Skeletal muscle cell (primary cell): ENCODE results near the gene FBXL7.

Experiments
- DNase-seq: peaks from one replicate; pipeline ENCODE4 v3.0.0-alpha.2; 2010; ENCODE audit warnings: low read depth
- H3K4me3 ChIP-seq: 2 replicates; pipeline ENCODE4 v1.5.1; 2011; ENCODE audit warnings: low read depth, mild to moderate bottlenecking, control low read depth, low read length, moderate library complexity

FBXL7 gene

GRCh38 chr5:15529821-15530220, 29.8 kb downstream of the FBXL7 start:
- no peak for DNase-seq
- H3K4me3 ChIP-seq = no peak overlapping the region

GRCh38 chr5:15533129-15533893, 33.3 kb downstream of the FBXL7 start:
- H3K4me3 ChIP-seq = no peak overlapping the region
- no peak for DNase-seq

GRCh38 chr5:15535938-15536337, 36.0 kb downstream of the FBXL7 start:
- no peak overlapping the region for H3K4me3 ChIP-seq
- no peak for DNase-seq

- no peak for DNase-seq
Observed at GRCh38 chr5:15538516-15538915, 38.5 kb downstream of the FBXL7 start.

GRCh38 chr5:15539951-15540350, 40.0 kb downstream of the FBXL7 start:
- DNase-seq = no peak
- H3K4me3 ChIP-seq = no peak overlapping the region

More at GRCh38 chr5:15538516-15538915, 38.5 kb downstream of the FBXL7 start:
- no peak overlapping the region for H3K4me3 ChIP-seq

GRCh38 chr5:15544039-15544438, 44.1 kb downstream of the FBXL7 start:
- H3K4me3 ChIP-seq = no peak overlapping the region
- no peak for DNase-seq

- DNase-seq = no peak
- H3K4me3 ChIP-seq = no peak overlapping the region
Observed at GRCh38 chr5:15545082-15545481, 45.1 kb downstream of the FBXL7 start.

- no peak overlapping the region for H3K4me3 ChIP-seq
- no peak for DNase-seq
Observed at GRCh38 chr5:15547261-15547839, 47.4 kb downstream of the FBXL7 start.

GRCh38 chr5:15549961-15550360, 50.0 kb downstream of the FBXL7 start:
- no peak for DNase-seq
- no peak overlapping the region for H3K4me3 ChIP-seq

GRCh38 chr5:15550502-15551112, 50.6 kb downstream of the FBXL7 start:
- peak; percentile 38 for DNase-seq
- no peak overlapping the region for H3K4me3 ChIP-seq

- H3K4me3 ChIP-seq = no peak overlapping the region
- no peak for DNase-seq
Observed at GRCh38 chr5:15551113-15551504, 51.1 kb downstream of the FBXL7 start.

- DNase-seq = no peak
- no peak overlapping the region for H3K4me3 ChIP-seq
Observed at GRCh38 chr5:15554542-15554941, 54.6 kb downstream of the FBXL7 start.

- no peak overlapping the region for H3K4me3 ChIP-seq
- peak; percentile 33 for DNase-seq
Observed at GRCh38 chr5:15555176-15555575, 55.2 kb downstream of the FBXL7 start.

- no peak for DNase-seq
Observed at GRCh38 chr5:15558240-15558639, 58.3 kb downstream of the FBXL7 start.

GRCh38 chr5:15558681-15559080, 58.7 kb downstream of the FBXL7 start:
- H3K4me3 ChIP-seq = no peak overlapping the region
- no peak for DNase-seq

More at GRCh38 chr5:15558240-15558639, 58.3 kb downstream of the FBXL7 start:
- H3K4me3 ChIP-seq = no peak overlapping the region

GRCh38 chr5:15560421-15560820, 60.4 kb downstream of the FBXL7 start:
- no peak for DNase-seq
- H3K4me3 ChIP-seq = no peak overlapping the region

- DNase-seq = no peak
- H3K4me3 ChIP-seq = no peak overlapping the region
Observed at GRCh38 chr5:15564523-15564922, 64.5 kb downstream of the FBXL7 start.

GRCh38 chr5:15564957-15565356, 65.0 kb downstream of the FBXL7 start:
- no peak overlapping the region for H3K4me3 ChIP-seq

GRCh38 chr5:15566306-15566705, 66.3 kb downstream of the FBXL7 start:
- no peak for DNase-seq
- no peak overlapping the region for H3K4me3 ChIP-seq

More at GRCh38 chr5:15564957-15565356, 65.0 kb downstream of the FBXL7 start:
- no peak for DNase-seq

GRCh38 chr5:15566789-15567188, 66.8 kb downstream of the FBXL7 start:
- no peak for DNase-seq
- H3K4me3 ChIP-seq = no peak overlapping the region

- DNase-seq = no peak
- no peak overlapping the region for H3K4me3 ChIP-seq
Observed at GRCh38 chr5:15570491-15570890, 70.5 kb downstream of the FBXL7 start.
